Measurements from ENCODE around the gene RGMB.

GRCh38 chr5:98794001-98794400, 20.5 kb downstream of the RGMB start:
- no peak for TF ChIP-seq CTCF (IDR thresholded peaks at IDR 0.05)
- no peak for TF ChIP-seq POLR2A (IDR thresholded peaks at IDR 0.05)
